HG03575 (cell line): ENCODE results near the gene CCDC47.
"Not testable (repeated sequence)": the region's sequence is repeated elsewhere in the genome, so short reads cannot be mapped to it uniquely, and the experiment has no call there.

Experiments
- ATAC-seq: cut with Tn5 transposase; IDR thresholded peaks from one replicate; pipeline ENCODE4 v1.9.1; 2021; ENCODE audit not compliant: unreplicated experiment, insufficient number of reproducible peaks, low FRiP score; ENCODE audit errors: extremely low read depth

The CCDC47 gene

GRCh38 chr17:63751806-63752205 is 21.6 kb downstream of the CCDC47 start:
- no peak for ATAC-seq

- ATAC-seq: peak; percentile 54
Measured at GRCh38 chr17:63741408-63742173, 31.8 kb downstream of the CCDC47 start, which contains the start of gene STRADA. Gene STRADA, minus strand, starts transcription at chr17:63741799. Its CDS starts 13,430 bp downstream, at chr17:63728369.

GRCh38 chr17:63741143-63741407 is 32.3 kb downstream of the CCDC47 start:
- no peak for ATAC-seq

GRCh38 chr17:63740464-63741142 is 32.8 kb downstream of the CCDC47 start:
- no peak for ATAC-seq

DNA sequence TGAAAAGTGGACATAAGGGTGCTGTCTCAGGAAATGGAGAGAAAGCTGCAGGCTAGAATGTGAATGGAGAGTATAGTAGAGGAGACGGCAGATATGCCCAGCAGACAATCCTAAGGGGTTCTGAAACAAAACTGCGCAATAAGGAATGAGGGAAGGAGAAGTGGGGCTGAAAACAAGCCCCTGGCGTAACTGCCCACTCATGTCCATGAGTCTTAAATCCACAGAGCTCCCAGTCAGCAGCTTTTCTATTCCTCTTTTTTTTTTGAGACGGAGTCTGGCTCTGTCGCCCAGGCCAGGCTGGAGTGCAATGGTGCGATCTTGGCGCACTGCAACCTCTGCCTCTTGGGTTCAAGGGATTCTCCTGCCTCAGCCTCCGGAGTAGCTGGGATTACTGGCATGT is 37.7 kb downstream of the CCDC47 start:
- no peak for ATAC-seq

GRCh38 chr17:63722403-63722802 is 51.0 kb downstream of the CCDC47 start:
- ATAC-seq: no peak

GRCh38 chr17:63720194-63720593 is 53.2 kb downstream of the CCDC47 start:
- ATAC-seq: not testable (repeated sequence)

GRCh38 chr17:63718988-63719387 is 54.4 kb downstream of the CCDC47 start:
- no peak for ATAC-seq

DNA sequence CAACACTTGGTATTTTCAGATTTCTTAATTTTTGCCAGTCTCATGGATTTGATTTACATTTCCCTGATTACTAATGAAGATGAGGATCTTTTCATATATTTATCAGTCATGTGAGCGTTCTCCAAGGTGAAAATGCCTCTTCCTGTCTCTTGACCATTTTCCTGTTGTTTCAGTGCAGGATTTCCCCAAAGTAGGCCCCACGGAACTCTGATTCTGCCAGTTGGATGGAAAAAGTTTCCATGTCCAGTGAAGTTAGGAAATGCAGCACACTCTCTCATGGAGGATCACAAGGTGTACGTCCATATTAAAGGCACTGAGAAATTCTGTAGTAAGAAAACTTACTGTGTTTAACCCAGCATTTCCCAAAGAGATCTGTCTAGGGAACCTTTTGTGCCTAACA is 57.0 kb downstream of the CCDC47 start:
- ATAC-seq: no peak

GRCh38 chr17:63714550-63715277 is 58.7 kb downstream of the CCDC47 start:
- ATAC-seq: no peak

- no peak for ATAC-seq
Measured at GRCh38 chr17:63709110-63709509, 64.3 kb downstream of the CCDC47 start.

DNA sequence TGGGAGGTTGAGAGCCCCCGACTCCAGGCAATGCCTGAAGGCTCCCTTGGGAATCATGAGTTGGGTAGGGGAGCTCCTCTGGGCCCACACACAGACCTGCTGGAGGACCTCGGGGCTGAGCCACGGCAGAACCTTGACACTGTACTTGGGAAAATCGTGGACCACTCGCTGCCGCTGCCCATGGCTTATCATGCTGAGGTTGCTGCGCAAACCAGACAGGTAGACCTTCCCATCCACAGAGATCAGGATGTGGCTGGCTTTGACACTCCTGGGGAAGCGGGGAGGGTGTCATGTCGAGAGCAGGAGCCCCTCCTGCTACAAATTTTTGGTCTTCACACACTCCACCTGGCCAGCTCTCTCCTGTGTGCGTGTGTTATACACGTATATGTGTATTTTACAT is 66.2 kb downstream of the CCDC47 start:
- ATAC-seq: no peak

DNA sequence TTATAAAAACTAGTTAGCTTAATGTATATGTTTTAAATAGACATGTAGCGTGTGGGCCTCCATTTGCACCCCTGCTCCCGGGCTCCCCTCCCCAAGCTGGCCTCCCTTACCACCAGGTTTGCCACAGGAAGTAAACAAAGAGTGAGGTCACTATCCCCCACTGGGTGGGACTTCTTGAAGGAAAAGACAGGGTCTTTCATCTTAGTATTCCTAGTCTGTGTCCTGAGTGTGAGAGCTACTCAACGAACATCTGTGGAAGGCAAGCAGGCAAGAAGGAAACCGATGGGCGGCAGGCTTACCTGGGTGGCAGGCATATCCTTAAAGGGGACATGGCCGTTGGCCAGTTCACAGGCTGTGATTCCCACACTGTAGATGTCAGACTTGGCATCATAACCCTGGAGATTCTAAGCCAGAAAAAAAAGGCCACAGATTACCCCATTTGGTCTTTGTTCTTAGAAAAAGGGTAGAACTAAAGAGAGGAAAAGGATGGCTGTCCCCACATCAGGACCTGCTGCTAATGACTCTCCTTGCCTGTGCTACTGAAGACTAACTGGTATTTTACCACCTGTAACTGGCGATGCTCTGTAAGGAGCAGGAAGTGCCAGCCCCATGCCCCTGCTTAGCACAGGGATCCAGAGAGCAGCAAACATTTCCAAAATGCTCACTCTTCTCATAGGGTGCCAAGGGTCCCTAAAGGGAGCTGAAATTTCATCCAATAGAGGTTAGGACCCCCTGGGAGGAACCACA is 66.9 kb downstream of the CCDC47 start:
- no peak for ATAC-seq

- ATAC-seq: no peak
Measured at GRCh38 chr17:63705657-63706056, 67.7 kb downstream of the CCDC47 start.

DNA sequence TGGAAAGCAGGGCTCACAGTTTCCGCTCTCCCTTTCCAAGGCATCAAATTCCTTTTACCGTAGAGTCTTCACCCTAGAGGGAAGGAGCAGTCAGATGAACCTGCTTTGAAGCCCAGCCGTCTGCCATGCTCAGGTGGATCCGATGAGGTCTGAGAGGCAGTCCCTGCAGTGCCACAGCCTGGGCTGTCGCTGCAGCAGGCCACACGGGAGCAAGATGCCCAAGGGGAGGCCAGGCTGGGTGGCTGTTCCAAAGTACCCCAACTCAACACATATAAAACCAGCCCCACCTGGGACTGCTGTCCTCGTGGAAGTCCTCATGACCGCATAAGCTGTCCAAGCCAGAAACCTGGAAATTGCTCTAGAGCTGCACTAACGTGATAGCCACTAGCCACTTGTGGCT is 68.6 kb downstream of the CCDC47 start:
- ATAC-seq: no peak

GRCh38 chr17:63704259-63704576 is 69.2 kb downstream of the CCDC47 start:
- no peak for ATAC-seq

DNA sequence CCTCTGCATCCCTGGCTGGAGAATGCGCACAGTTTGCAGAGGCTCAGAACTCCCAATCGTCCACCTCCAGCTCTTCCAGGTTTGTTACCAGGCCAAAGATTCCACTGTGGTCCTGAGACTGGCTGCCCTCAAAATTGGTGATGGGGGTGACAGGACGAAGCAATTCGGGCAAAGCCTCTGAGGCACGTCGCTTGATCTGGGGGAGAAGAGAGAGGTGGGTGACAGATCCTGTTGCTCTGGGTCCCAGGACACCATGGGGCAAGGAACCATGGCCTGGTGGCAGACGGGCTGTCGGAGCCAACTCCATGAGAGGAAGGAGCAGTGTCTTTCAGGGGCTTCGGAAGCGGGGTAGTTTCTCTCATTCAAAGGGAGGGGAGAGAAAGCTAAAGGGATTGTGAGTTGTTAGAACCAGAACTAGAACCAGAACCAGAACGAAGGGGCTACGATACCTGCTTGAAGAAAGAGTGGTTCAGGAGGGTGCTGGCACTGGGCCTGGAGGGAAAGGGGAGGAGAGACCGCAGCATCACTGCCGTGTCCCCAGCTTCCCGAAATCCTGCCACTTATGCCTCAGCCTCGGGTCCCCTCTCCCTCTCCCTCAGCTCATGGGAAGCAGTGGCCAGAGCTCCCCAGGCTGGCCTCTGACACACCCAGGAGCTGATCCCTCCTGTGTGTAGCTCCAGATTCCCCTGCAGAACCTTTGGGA is 69.7 kb downstream of the CCDC47 start:
- ATAC-seq: no peak

- ATAC-seq: no peak
Measured at GRCh38 chr17:63703029-63703428, 70.4 kb downstream of the CCDC47 start.

DNA sequence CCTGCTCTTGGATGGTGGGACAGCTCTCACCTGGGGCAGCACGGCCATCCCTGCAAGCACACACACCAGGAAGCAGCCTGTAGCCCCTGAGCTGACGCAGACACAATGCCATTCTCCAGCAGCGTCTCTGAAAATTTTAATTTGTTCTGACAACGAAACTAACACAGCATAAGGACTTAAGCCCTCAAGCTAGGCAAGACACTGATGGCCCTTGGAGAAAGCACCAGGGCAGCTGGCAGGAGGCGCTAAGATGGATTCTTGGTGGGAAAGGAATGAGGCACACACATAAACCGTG is 70.7 kb downstream of the CCDC47 start:
- ATAC-seq: no peak
